HEK293 (cell line): Measurements from ENCODE around the gene TRAP1.

Experiments
- CTCF ChIA-PET: fragments of 350-600 bp; formaldehyde crosslinking; extraction: SDS; loops from one replicate; lab custom pipeline; 2021; ENCODE audit warnings: antibody characterized with exemption; lab: Yijun Ruan, JAX
- POLR2A ChIA-PET: fragments of 300-600 bp; formaldehyde crosslinking; extraction: SDS; loops from one replicate; lab custom pipeline; 2020; ENCODE audit warnings: antibody characterized with exemption, inconsistent platforms; lab: Yijun Ruan, JAX
- H3K27ac ChIP-seq: fragments of 200-500 bp; sonication (Bioruptor generic); 2 replicates; pipeline ENCODE4 v1.5.1; 2014; ENCODE audit warnings: low read depth, low read length, control low read depth, inconsistent platforms; ENCODE audit errors: extremely low read depth
- H3K36me3 ChIP-seq, 2 experiments: fragments of 200-500 bp in 1 of 2; sonication (Bioruptor generic) in 1 of 2; 1 replicate in 1 of 2; 2 replicates in 1 of 2; pipeline ENCODE4 v1.5.1; 2014 to 2017; ENCODE audit warnings: inconsistent platforms in 2 of 2, low read length in 2 of 2; ENCODE audit not compliant: control insufficient read depth in 2 of 2, insufficient read depth in 1 of 2
- H3K4me1 ChIP-seq: fragments of 200-500 bp; sonication (Bioruptor generic); 2 replicates; pipeline ENCODE4 v1.5.1; 2014; ENCODE audit warnings: mild to moderate bottlenecking, low read length, inconsistent platforms; ENCODE audit not compliant: control insufficient read depth, insufficient read depth
- H3K4me3 ChIP-seq: 2 replicates; pipeline ENCODE4 v1.5.1; 2011; ENCODE audit warnings: low read depth, mild to moderate bottlenecking, control low read depth, low read length, moderate library complexity
- H3K9me3 ChIP-seq: fragments of 200-500 bp; sonication (Bioruptor generic); 2 replicates; pipeline ENCODE4 v1.5.1; 2014; ENCODE audit warnings: low read depth, low read length, inconsistent platforms; ENCODE audit not compliant: control insufficient read depth, insufficient read depth
- KLF8 ChIP-seq: fragments of 450-650 bp; formaldehyde crosslinking; IDR thresholded peaks from 2 replicates; pipeline ENCODE4 v1.5.1; 2016; ENCODE audit warnings: missing biosample characterization, missing genetic modification characterization
- OSR2 ChIP-seq: fragments of 450-650 bp; formaldehyde crosslinking; IDR thresholded peaks from 2 replicates; pipeline ENCODE4 v1.5.1; 2016; ENCODE audit warnings: missing biosample characterization, missing genetic modification characterization
- PRDM6 ChIP-seq: fragments of 450-650 bp; formaldehyde crosslinking; IDR thresholded peaks from 2 replicates; pipeline ENCODE4 v1.5.1; 2017; ENCODE audit warnings: missing biosample characterization, missing genetic modification characterization
- SETDB1 ChIP-seq: IDR thresholded peaks from one replicate; pipeline ENCODE4 v1.6.1; 2017; ENCODE audit warnings: mild to moderate bottlenecking, low read length, moderate library complexity, mixed read lengths; ENCODE audit not compliant: insufficient read length
- SP3 ChIP-seq: fragments of 450-650 bp; formaldehyde crosslinking; IDR thresholded peaks from 2 replicates; pipeline ENCODE4 v1.5.1; 2016; ENCODE audit warnings: missing biosample characterization, missing genetic modification characterization
- WT1 ChIP-seq: fragments of 450-650 bp; formaldehyde crosslinking; IDR thresholded peaks from 2 replicates; pipeline ENCODE4 v1.5.1; 2016; ENCODE audit warnings: missing biosample characterization, missing genetic modification characterization
- YY2 ChIP-seq: fragments of 450-650 bp; formaldehyde crosslinking; IDR thresholded peaks from 2 replicates; pipeline ENCODE4 v1.5.1; 2016; ENCODE audit warnings: missing biosample characterization, missing genetic modification characterization
- ZBTB6 ChIP-seq: fragments of 450-650 bp; formaldehyde crosslinking; IDR thresholded peaks from 2 replicates; pipeline ENCODE4 v1.5.1; 2017; ENCODE audit warnings: missing biosample characterization, missing genetic modification characterization
- ZFHX2 ChIP-seq: fragments of 450-650 bp; formaldehyde crosslinking; conservative IDR thresholded peaks from 2 replicates; pipeline ENCODE4 v1.5.1; 2016; ENCODE audit warnings: missing biosample characterization, missing genetic modification characterization
- ZFP37 ChIP-seq: fragments of 450-650 bp; formaldehyde crosslinking; IDR thresholded peaks from 2 replicates; pipeline ENCODE4 v1.5.1; 2016; ENCODE audit warnings: missing biosample characterization, missing genetic modification characterization
- ZFP41 ChIP-seq: fragments of 450-650 bp; formaldehyde crosslinking; IDR thresholded peaks from 2 replicates; pipeline ENCODE4 v1.5.1; 2016; ENCODE audit warnings: missing biosample characterization, missing genetic modification characterization, borderline replicate concordance
- ZNF140 ChIP-seq: fragments of 450-650 bp; formaldehyde crosslinking; IDR thresholded peaks from 2 replicates; pipeline ENCODE4 v1.5.1; 2016; ENCODE audit warnings: missing biosample characterization, missing genetic modification characterization
- ZNF148 ChIP-seq: fragments of 450-650 bp; formaldehyde crosslinking; IDR thresholded peaks from 2 replicates; pipeline ENCODE4 v1.5.0; 2017; ENCODE audit warnings: missing biosample characterization, missing genetic modification characterization, borderline replicate concordance
- ZNF239 ChIP-seq: fragments of 450-650 bp; formaldehyde crosslinking; IDR thresholded peaks from 2 replicates; pipeline ENCODE4 v1.5.1; 2016; ENCODE audit warnings: missing biosample characterization, missing genetic modification characterization
- ZNF266 ChIP-seq: fragments of 450-650 bp; formaldehyde crosslinking; IDR thresholded peaks from 2 replicates; pipeline ENCODE4 v1.5.1; 2016; ENCODE audit warnings: missing biosample characterization, missing genetic modification characterization, low read depth
- ZNF292 ChIP-seq: fragments of 450-650 bp; formaldehyde crosslinking; IDR thresholded peaks from 2 replicates; pipeline ENCODE4 v1.5.1; 2016; ENCODE audit warnings: low read depth, missing biosample characterization, missing genetic modification characterization, borderline replicate concordance
- ZNF558 ChIP-seq: fragments of 450-650 bp; formaldehyde crosslinking; IDR thresholded peaks from 2 replicates; pipeline ENCODE4 v1.5.1; 2016; ENCODE audit warnings: missing biosample characterization, missing genetic modification characterization
- ZNF629 ChIP-seq: fragments of 450-650 bp; formaldehyde crosslinking; IDR thresholded peaks from 2 replicates; pipeline ENCODE4 v1.5.1; 2017; ENCODE audit warnings: missing biosample characterization, missing genetic modification characterization
- ZNF664 ChIP-seq: fragments of 450-650 bp; formaldehyde crosslinking; IDR thresholded peaks from 2 replicates; pipeline ENCODE4 v1.5.1; 2016; ENCODE audit warnings: missing biosample characterization, missing genetic modification characterization
- ZNF837 ChIP-seq: fragments of 450-650 bp; formaldehyde crosslinking; IDR thresholded peaks from 2 replicates; pipeline ENCODE4 v1.5.1; 2016; ENCODE audit warnings: missing biosample characterization, missing genetic modification characterization

Gene TRAP1

GRCh38 chr16:3689731-3690130 is 27.6 kb downstream of the TRAP1 start:
- peaks cover 26 to 59% of the 10 kb centered on the region in 2 experiments; a peak in 2 of 3 replicates for H3K36me3 ChIP-seq
- H3K27ac ChIP-seq: no peak overlapping the region
- H3K9me3 ChIP-seq: no peaks in the 10 kb centered on the region
- CTCF ChIA-PET: interaction anchor here (0.5 to 2.5 kb wide), 12 partner anchors 8 to 564 kb away, joined by 3 to 27 read pairs (median 4); no protein-coding TSS in a partner anchor
- no peak overlapping the region for H3K4me3 ChIP-seq
- H3K4me1 ChIP-seq: no peaks in the 10 kb centered on the region
- TF ChIP-seq ZNF292 (tag by site-specific recombination) (no peak), YY2 (tag by site-specific recombination) (no peak), SETDB1 (no peak), PRDM6 (tag by site-specific recombination) (no peak), KLF8 (tag by site-specific recombination) (no peak)
- POLR2A ChIA-PET: interaction anchor here (1.6 kb wide), 1 partner anchor 28 kb away, joined by 3 read pairs; the partner anchor contains the start of gene TRAP1

GRCh38 chr16:3687792-3688191 is 29.5 kb downstream of the TRAP1 start:
- H3K4me3 ChIP-seq: no peak overlapping the region
- POLR2A ChIA-PET: interaction anchor here (0.6 kb wide), 1 partner anchor 405 kb away, joined by 5 read pairs; no protein-coding TSS in a partner anchor
- H3K36me3 ChIP-seq: peaks cover 39 to 68% of the 10 kb centered on the region in 2 experiments; a peak in 2 of 3 replicates
- CTCF ChIA-PET: interaction anchor here (0.6 to 1.8 kb wide), 3 partner anchors 519 to 715 kb away, joined by 3 to 6 read pairs (median 4); no protein-coding TSS in a partner anchor
- H3K9me3 ChIP-seq: no peaks in the 10 kb centered on the region
- TF ChIP-seq SP3 (tag by site-specific recombination): no peak
- TF ChIP-seq ZFP37 (tag by site-specific recombination): no peak
- TF ChIP-seq ZNF629 (tag by site-specific recombination): no peak
- no peak for TF ChIP-seq ZFHX2 (tag by site-specific recombination)
- no peak for TF ChIP-seq ZNF140 (tag by site-specific recombination)
- TF ChIP-seq WT1: no peak
- no peak for TF ChIP-seq OSR2
- TF ChIP-seq ZNF664: no peak
- TF ChIP-seq ZNF239 (tag by site-specific recombination): no peak
- no peak for TF ChIP-seq ZNF266 (tag by site-specific recombination)
- no peak for TF ChIP-seq ZFP41
- TF ChIP-seq ZBTB6 (tag by site-specific recombination): no peak
- TF ChIP-seq ZNF148 (tag by site-specific recombination): no peak
- TF ChIP-seq ZNF558: no peak
- TF ChIP-seq ZNF837: no peak
- TF ChIP-seq, all 188 proteins: peak for 0
- no peaks in the 10 kb centered on the region for H3K4me1 ChIP-seq
- H3K27ac ChIP-seq: no peak overlapping the region
